Fibroblast of skin of abdomen (primary cell): ENCODE results near the gene NKAIN2.

Source experiments
- DNase-seq: peaks from one replicate; pipeline ENCODE4 v3.0.0-alpha.2; 2013

NKAIN2 gene

GRCh38 chr6:124867121-124867520 lies 1063.5 kb downstream of the NKAIN2 start:
- DNase-seq, result no peak

GRCh38 chr6:124868481-124868880 lies 1064.8 kb downstream of the NKAIN2 start:
- no peak for DNase-seq

GRCh38 chr6:124869416-124869815 lies 1065.8 kb downstream of the NKAIN2 start:
- no peak for DNase-seq

- peak; percentile 36 for DNase-seq
Measured at GRCh38 chr6:124870611-124871459, 1067.2 kb downstream of the NKAIN2 start.

GRCh38 chr6:124872361-124873065 lies 1068.8 kb downstream of the NKAIN2 start:
- DNase-seq, result no peak

GRCh38 chr6:124873066-124873410 lies 1069.4 kb downstream of the NKAIN2 start:
- no peak for DNase-seq
